Gastrocnemius medialis (tissue), 4 donors: Measurements from ENCODE around the gene XDH.

Source experiments
- POLR2A ChIP-seq, 2 donors: fragments of 450-650 bp; IDR thresholded peaks; one replicate each; pipeline ENCODE4 v1.6.1; 2017; ENCODE audit warnings: antibody characterized with exemption in 2 of 2, mild to moderate bottlenecking in 2 of 2, moderate library complexity in 2 of 2
- TF ChIP-seq, protein P1 (sequence below), 5 experiments: fragments of 450-650 bp in 3 of 5; fragments of 200-600 bp in 2 of 5; sonication (generic) in 2 of 5; IDR thresholded peaks in 4 of 5; conservative IDR thresholded peaks in 1 of 5; 1 replicate in 4 of 5; 2 replicates in 1 of 5; pipeline ENCODE4 v1.5.1; 2016 to 2019; ENCODE audit warnings: antibody characterized with exemption in 5 of 5, mild to moderate bottlenecking in 3 of 5, moderate library complexity in 3 of 5

- TF ChIP-seq, protein P1, sequence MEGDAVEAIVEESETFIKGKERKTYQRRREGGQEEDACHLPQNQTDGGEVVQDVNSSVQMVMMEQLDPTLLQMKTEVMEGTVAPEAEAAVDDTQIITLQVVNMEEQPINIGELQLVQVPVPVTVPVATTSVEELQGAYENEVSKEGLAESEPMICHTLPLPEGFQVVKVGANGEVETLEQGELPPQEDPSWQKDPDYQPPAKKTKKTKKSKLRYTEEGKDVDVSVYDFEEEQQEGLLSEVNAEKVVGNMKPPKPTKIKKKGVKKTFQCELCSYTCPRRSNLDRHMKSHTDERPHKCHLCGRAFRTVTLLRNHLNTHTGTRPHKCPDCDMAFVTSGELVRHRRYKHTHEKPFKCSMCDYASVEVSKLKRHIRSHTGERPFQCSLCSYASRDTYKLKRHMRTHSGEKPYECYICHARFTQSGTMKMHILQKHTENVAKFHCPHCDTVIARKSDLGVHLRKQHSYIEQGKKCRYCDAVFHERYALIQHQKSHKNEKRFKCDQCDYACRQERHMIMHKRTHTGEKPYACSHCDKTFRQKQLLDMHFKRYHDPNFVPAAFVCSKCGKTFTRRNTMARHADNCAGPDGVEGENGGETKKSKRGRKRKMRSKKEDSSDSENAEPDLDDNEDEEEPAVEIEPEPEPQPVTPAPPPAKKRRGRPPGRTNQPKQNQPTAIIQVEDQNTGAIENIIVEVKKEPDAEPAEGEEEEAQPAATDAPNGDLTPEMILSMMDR (IDR thresholded peaks at IDR 0.05 in 4 of 5, conservative IDR thresholded peaks at IDR 0.05 in 1 of 5), result no peak
- TF ChIP-seq POLR2A (IDR thresholded peaks at IDR 0.05), result no peak
These were observed 120.3 kb downstream of the XDH start for GRCh38 chr2:31294196-31294595.
